CD4-positive, alpha-beta T cell treated with Interleukin-2 at 100 ng/mL for 4 hours (primary cell): ENCODE data around the gene ANKFN1.
"Not testable (repeated sequence)": the region's sequence is repeated elsewhere in the genome, so short reads cannot be mapped to it uniquely, and the experiment has no call there.

Source experiments
- DNase-seq: peaks from one replicate; pipeline ENCODE4 v3.0.0-alpha.2; 2020; ENCODE audit warnings: low spot score

The ANKFN1 gene

DNA sequence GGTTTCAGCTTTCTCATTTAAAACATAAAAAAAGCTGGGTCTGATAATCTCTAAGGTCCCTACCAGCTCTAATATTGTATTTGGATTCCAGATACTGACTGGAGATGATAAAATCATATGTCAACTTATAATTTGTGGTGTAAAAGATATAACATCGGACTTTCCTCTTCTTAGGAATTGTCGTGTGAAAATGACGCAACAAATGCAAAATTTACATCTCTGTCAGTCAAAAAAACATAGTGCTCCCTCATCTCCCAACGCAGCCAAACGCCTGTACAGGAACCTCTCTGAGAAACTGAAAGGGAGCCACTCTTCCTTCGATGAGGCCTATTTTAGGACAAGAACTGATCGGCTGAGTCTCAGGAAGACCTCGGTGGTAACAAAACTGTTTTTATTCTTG, 197.3 kb downstream of the ANKFN1 start:
- DNase-seq = no peak

DNA sequence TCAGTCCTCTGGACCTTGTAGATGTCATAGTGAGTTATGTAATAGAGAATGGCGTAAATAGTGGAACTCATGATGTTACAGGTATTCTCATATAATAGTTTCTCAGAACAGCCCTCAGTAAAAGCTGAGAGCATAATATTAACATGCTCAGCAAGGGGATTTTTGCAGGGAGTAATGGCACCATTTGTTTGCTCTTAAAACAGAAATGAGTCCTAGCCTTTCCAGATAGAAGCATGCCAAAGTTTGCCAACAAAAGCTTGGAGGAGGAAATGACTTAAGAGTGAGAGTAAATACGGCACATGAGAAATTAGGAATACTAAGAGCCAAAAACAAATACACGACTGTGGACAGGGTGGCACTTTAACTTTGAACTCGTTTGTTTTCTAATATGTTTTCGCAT, 198.4 kb downstream of the ANKFN1 start:
- no peak for DNase-seq

DNA sequence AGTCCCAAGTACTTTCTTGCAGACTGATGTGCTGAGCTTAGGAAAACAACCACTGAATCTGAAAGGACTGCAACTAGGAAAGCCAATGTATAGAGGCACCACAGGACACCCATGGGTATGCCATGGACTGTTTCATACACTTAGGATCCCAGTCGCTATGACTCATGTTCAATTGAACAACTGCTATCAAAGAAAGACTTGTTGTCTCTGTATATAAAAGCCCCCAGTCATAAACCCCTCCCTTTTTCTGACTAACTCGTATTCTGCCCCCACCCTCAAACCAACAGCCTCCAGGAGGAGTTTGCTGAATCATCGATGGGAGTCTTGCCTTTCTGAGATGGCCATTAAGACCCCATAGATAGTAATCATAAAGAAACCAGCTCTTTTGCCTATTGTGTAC, 205.4 kb downstream of the ANKFN1 start:
- no peak for DNase-seq

DNA sequence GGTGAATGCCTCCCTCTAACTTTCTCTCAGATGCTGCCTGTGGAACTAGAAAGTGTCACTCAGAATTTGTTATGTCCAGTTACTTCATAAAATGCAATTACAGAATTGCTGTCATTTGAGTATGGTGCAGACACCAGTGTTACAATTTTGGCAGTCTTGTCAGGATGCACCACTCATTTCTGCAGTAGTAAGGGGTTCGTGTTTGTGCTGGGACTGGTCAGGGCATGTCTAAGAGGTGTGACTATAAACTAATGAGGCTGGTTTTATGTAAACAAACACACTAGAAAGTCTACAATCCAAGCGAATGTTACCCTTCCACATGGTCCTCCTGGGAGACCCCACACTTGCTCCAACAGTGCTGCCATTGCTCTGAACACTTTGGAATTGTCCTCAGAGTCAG, 206.2 kb downstream of the ANKFN1 start:
- no peak for DNase-seq

DNA sequence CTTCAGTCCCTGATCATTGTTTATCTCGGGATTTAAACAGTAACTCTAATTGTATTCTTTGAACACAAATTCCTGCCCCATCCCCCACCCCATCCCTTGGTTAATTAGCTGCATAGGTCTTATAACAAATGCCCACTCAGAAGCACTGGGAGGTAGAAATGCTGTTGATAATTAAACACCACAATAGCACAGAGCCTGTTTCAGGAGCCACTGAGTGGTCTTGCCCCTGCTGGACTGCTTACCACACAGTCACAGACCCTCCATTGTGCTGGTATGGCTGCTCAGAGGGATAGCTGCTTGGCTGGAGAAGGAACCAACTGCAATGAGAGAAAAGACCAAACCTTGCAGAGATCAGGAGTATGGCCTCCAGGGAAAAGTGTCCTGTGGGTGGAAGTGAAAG, 214.1 kb downstream of the ANKFN1 start:
- DNase-seq = no peak

DNA sequence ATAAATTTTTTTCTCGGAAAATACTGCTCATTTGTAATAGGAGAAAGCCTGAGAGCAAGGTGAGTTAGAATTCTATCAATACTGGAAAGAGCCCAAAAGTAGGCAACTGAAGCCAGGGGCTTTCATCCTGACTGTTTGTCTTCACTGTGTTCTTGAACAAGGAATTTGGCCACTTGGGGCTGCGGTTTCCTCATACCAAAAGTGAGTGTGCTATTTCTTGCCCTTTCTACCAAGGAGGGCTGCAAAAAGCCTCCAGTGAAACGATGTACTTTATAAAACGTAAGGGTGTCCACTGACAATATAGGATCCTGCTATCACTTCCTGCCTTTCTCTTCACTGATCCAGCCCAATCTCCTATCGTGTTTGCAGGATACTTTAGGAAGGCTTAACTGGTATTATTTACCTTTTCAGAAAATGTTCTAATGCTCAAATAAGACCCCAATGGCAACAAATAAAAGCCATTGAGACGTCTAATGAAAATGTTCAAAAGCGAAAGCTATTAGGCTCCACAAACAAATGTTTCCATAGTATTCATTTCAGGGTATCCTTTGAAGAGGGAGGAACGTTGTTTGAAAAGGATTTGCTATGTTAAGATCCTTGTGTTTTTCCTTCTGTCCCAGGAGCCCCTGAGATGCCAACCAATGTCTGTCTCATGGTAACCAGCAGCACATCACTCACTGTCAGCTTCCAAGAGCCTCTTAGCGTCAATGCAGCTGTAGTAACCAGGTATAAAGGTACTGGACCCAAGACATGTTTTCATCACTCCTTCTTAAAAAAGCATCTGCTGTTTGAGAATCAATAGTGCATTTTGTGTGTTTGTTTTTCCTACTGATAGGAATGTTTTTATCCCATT, 220.9 kb downstream of the ANKFN1 start:
- no peak for DNase-seq

DNA sequence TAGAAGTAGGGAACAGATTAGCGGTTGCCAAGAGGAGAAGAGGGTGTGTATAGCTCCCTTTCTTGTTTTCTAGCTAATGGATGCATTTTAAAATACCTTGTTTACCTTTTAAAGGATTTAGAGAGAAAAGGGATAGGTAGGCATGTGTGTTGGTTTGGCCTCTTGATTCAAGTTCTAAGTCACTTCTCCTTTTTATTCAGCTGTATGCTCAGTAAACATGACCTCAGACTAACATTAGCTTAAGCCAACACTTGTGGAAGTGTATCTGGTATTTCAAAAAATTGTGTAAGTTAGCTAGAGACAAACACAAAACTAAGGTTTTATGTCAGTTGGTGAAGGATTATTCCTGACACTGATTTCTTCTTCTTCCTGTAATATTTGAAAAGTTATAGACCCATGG, 236.1 kb downstream of the ANKFN1 start:
- no peak for DNase-seq

DNA sequence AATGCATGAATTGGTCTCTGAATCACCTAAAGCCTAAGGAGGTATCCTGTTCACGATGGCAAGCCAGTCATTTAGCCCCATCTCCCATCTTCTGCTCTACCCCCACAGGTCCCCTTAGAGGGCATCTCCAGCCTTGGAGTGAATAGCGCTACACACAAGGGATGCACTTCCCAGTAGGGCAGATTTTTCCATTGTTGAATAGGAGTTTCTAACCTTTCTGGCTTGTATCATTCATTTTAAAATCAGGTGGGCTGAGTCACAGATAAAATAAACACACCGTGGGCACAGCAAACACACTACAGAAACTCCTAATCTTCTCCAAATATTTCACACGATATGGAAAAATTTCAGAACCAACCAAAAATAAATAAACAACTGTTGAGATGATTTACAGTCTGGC, 239.0 kb downstream of the ANKFN1 start:
- DNase-seq = no peak

DNA sequence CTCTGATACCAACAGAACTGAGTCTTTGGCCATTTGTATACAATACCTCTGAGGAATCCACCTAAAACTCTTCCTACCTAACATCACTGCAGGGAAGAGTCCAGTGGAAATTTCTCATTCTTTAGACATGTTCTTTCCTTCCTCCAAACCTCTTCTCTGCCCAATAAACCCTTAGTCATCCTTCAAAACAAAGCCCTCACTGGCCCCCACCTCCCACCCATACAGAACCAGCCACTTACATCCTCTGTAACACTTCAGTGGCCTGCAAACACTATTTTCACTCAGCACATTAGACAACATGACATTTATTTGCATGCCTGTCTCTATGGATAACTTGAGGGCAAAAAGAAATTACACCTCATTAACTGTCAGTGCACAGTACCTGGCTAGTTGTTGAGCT, 239.9 kb downstream of the ANKFN1 start:
- DNase-seq = no peak

DNA sequence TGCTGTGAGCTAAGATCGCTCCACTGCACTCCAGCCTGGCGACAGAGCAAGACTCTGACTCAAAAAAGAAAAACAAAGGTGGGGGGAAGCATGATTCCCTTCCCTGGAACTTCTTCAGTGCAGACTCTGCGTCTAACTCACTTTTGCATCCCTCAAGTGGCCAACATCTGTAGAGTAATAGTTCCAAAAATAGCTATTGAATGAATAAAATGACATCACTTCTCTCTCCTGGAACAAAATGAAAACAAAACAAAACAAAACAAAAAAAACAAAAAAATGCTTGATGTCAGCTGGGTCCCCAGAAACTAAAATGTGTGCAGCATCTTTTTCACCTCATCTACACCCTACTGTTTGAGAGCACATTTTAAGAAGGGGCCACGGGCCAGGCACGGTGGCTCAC, 242.5 kb downstream of the ANKFN1 start:
- DNase-seq = no peak

DNA sequence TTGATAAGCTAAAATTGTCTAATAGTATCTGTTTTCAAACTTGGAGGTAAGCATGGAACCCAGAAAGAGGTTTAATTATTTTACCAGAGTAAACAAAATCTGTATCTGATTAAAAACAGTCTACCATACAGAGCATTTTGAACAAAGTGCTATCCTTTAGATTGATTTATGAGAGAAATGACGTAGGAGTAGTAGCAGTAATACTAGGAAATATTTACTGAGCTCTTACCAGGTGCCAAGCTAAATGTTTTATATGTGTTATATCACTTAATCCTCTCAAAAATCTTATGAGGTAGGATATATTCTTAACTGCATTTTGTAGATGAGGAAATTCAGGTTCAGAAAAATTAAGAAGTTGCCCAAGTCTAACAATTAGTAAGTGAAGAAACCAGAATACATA, 253.8 kb downstream of the ANKFN1 start:
- no peak for DNase-seq

DNA sequence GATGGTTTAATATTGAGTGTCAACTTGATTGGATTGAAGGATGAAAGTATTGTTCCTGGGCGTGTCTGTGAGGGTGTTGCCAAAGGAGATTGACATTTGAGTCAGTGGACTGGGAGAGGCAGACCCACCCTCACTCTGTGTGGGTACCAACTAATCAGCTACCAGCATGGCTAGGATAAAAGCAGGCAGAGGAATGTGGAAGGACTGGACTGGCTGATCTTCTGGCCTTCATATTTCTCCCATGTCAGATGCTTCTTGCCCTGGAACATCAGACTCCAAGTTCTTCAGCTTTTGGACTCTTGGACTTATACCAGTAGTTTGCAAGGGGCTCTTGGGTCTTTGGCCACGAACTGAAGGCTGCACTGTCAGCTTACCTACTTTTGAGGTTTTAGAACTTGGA, 259.1 kb downstream of the ANKFN1 start:
- not testable (repeated sequence) for DNase-seq

DNA sequence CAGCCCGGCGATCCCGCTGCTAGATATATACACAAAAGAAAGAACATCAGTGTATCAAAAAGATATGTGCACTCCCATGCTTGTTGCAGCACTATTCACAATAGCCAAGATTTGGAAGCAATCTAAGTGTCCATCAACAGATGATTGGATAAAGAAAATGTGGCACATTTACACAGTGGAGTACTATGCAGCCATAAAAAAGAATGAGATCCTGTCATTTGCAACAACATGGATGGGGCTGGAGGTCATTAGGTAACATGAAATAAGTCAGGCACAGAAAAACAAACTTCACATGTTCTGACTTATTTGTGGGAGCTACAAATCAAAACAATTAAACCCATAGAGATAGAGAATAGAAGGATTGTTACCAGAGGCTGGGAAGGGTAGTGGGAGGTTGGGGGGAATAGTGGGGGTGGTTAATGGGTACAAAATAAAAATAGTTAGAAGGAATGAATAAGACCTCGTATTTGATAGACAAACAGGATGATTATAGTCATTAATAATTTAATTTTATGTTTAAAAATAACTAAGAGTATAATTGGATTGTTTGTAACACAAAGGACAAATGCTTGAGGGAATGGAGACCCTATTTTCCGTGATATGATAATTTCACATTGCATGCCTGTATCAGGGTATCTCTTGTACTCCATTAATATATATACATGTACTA, 263.5 kb downstream of the ANKFN1 start:
- DNase-seq = no peak

DNA sequence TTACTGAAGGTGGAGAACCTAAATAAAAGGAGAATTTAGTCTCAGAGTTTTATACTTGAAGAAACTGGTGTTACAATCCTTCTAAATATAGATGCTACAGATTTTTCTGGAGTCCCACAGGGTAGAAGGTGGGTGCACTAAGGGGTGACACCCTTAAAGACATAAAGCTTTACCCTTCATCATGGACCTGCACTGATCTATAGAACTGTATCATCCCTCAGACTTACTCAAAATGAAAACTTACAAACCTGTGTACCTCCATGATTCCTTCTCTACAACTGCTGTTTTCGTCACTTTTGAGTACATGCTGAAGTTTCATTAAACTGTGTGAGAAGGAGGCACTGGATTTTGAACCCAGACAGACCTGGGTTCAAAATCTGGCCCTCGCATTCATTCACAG, 270.7 kb downstream of the ANKFN1 start:
- no peak for DNase-seq

DNA sequence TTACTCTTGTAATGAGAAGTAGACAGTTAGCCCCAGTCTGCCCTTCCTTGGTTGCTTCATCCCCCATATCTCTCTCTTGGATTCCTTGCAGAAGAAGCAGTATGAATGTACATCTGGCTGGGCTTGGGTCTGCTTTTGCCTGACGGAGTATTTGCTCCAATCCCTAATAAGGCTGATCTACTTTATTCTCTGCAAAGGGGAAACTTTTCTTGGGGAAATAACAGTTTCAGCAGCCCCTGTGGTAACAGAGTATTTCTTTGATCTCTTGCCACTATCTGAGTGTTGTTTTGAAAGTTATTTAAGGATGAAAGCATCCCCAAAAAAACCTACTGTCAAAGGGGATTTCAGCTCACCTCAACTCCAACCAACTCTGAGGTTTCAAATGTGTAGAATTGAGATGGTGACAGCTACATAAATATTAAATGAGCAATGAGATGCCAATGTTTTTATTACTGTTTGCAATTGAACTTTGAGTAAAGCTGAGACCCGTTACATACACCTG, 271.3 kb downstream of the ANKFN1 start:
- DNase-seq = no peak

DNA sequence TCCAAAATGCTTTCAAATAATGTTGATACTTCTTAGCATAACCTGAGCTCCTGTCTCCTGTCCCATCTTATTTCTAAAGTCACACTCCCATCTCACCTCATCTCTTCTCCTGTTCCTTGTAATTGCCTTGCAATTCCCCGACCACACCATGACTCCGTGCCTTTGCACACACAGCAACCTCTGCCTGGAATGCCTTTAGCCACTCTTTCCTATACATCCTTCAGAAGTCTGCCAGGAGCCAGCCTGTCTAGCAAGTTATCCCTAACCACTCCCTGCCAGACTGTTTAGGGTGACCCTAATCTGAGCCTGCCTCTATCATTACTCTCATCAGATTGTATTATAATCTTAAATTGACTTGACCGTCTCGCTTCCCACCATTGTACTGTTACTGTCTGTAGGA, 272.2 kb downstream of the ANKFN1 start:
- no peak for DNase-seq

DNA sequence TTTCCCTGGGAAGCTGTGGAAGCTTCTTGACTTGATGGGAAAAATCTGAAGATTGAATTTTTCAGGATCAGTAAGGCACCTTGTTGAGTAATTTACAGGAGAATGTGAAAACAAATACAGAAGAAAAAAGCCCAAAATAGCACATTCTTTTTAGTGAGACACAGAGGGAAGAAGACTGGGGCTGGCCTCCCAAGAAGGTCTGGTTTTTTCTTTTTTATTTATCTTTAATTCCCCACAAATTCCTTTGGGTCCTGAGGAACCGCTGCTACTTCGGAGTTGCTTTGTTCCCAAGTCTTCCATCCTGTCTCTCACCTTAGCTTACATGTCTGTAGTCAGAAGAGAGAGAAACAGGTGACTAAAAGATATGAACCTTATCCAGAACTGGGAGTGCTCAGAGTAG, 273.6 kb downstream of the ANKFN1 start:
- no peak for DNase-seq

DNA sequence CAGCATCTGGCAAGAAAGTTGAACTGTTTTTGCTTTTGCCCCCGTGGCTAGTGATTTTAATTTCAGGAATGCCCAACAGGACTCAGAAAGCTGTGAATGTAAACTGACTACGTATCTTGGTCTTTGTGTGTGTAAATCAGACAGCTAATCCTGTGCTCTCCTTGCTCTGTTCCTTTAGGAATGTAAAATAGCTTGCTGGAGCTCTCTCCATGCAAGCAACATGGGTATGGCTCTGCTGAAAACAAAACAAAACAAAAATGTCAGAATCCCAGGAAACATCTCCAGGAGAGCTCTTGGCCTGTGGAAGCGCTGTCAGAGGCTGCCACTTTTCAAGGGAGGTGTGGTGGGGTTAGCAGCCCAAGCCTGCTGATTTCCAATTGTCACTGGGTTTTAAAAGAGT, 278.5 kb downstream of the ANKFN1 start:
- DNase-seq = no peak

DNA sequence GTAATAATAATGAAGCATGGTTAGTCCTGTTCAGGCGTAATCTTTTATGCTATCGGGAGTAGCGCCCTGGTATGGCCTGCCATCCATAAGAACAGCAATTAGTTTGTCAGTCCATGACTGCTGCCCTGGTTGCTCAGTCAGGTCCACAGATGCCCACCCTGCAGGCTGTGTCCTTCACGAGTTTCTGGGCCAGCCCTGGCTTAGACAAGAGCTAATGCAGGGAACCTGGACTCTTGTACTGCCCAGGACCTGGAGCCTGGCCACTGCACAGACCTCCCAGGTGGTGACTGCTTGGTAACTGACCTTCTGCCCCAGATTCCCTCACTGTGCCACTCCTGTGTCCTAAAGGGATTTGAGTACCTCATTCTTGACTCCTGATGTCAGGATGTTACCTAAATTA, 279.2 kb downstream of the ANKFN1 start:
- DNase-seq = no peak

DNA sequence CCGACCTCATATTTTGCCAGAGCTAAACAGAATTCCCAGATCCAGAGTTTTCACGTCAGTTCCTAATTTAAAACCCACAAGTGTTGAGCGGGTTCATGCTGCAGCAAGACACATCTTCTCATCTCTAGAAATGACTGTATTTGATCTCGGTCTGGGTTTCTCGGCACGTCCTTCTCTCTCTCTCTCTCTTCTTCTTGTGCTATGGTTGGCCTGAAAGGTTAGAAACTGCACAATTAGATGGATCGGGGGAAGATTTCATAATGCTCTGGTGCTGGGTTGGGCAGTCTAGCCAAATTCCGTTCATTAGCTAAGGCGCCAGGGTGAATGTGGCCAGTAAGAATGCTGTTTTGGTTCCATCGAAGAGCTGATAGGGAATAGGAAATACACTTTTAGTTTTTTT, 281.3 kb downstream of the ANKFN1 start:
- DNase-seq = no peak

DNA sequence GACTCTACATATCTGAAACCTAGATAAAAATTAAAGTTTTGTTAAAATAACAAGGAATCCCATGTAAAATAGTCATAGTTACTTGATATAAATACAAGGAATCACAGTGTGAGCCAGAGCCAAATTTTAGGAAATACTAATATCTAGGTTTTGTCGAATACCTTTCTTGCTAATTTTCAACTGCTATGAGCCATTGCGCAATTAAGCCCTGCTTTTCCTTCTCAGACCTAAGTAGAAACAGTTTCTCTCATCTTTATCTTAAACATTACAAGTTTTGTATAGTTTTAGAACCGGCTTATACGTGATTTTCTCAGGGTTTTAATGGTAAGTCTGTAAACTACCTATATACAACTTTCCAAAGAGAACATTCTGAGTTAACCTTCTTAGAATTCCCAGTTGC, 282.9 kb downstream of the ANKFN1 start:
- DNase-seq = no peak

DNA sequence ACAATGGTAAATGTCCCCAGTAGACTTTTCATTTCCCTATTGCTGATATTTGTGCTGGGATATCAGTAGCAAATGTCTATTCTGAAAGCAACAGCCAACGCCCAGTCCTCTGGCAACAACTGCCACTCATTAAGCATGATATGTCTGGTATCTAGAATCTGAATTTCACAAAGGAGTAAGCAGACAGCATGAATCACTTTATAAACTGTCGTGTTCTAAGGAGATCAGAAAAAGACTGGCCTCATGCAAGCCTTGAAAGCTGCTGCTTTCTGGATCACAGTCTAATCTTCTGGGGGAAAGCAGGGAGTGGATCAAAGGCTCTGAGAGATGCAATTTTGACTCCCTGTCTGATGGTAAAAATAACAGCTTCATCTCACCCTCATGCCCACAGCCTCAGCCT, 287.1 kb downstream of the ANKFN1 start:
- DNase-seq = no peak

DNA sequence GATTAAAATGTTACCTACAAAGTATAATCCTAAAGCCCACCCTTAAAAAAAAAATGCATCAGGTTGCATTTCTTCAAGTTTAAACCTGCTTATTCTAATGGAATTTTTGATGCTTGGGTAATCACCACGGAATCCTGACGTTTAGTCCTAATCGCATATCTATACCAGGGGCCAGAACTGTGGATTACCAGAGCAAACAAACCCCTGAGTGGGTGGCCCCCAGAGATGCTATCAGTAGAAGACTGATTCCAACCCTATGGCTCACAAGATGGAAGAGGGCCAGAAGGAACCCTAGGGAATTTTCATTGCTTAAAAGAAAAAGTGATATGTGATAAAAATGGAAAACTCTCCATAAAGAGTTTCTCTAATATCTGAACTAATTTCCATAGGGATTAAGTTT, 288.0 kb downstream of the ANKFN1 start:
- DNase-seq = no peak
